HepG2 (cell line): Measurements from ENCODE around the gene KMT5C. TPM values are rescaled to one million over a fixed set of nuclear protein-coding genes. Genes with fewer than 3 reads are reported as not detected.

Experiments used
- EP300 ChIP-seq, 3 experiments: sonication (generic) in 1 of 3; formaldehyde crosslinking in 1 of 3; IDR thresholded peaks; 2 replicates each; pipeline versions ENCODE4 v1.5.1 to v1.6.1; 2011 to 2020; ENCODE audit warnings: low read depth in 2 of 3, low read length in 2 of 3, borderline replicate concordance in 1 of 3, improper control_type of control experiment in 1 of 3, mild to moderate bottlenecking in 1 of 3, missing genetic modification reagents in 1 of 3, moderate library complexity in 1 of 3
- GTF2F1 ChIP-seq: fragments of 150-350 bp; IDR thresholded peaks from 2 replicates; pipeline ENCODE4 v1.6.1; 2014; ENCODE audit warnings: low read length
- KLF6 ChIP-seq: IDR thresholded peaks from 2 replicates; pipeline ENCODE4 v1.8.0; 2016; ENCODE audit warnings: missing biosample characterization, missing genetic modification reagents
- MAZ ChIP-seq, 2 experiments: sonication (generic) in 1 of 2; formaldehyde crosslinking in 1 of 2; IDR thresholded peaks; 2 replicates each; pipeline versions ENCODE4 v1.5.0 to v1.6.1; 2012 to 2020; ENCODE audit warnings: low read depth in 2 of 2, mild to moderate bottlenecking in 2 of 2, borderline replicate concordance in 1 of 2, improper control_type of control experiment in 1 of 2, low read length in 1 of 2, missing genetic modification reagents in 1 of 2, moderate library complexity in 1 of 2
- SALL1 ChIP-seq: sonication (generic); formaldehyde crosslinking; IDR thresholded peaks from 2 replicates; pipeline ENCODE4 v1.8.0; 2022; ENCODE audit warnings: mild to moderate bottlenecking, missing genetic modification reagents
- SMAD3 ChIP-seq: sonication (generic); formaldehyde crosslinking; IDR thresholded peaks from 2 replicates; pipeline ENCODE4 v1.4.0; 2020; ENCODE audit warnings: missing genetic modification reagents
- ZBTB40 ChIP-seq, 2 experiments: fragments of 450-650 bp in 1 of 2; sonication (generic) in 1 of 2; formaldehyde crosslinking in 1 of 2; IDR thresholded peaks; 2 replicates each; pipeline versions ENCODE4 v1.6.1 to v1.8.0; 2016 to 2022; ENCODE audit warnings: antibody characterized with exemption in 1 of 2, mild to moderate bottlenecking in 1 of 2, missing genetic modification reagents in 1 of 2
- ZNF274 ChIP-seq: sonication (generic); formaldehyde crosslinking; IDR thresholded peaks from 2 replicates; pipeline ENCODE4 v1.5.1; 2020; ENCODE audit warnings: mild to moderate bottlenecking, missing genetic modification reagents
- ZNF563 ChIP-seq: sonication (generic); formaldehyde crosslinking; IDR thresholded peaks from 2 replicates; pipeline ENCODE4 v1.8.0; 2022; ENCODE audit warnings: mild to moderate bottlenecking, moderate library complexity, missing genetic modification reagents
- ZNF644 ChIP-seq: IDR thresholded peaks from 2 replicates; pipeline ENCODE4 v1.6.1; 2016; ENCODE audit warnings: low read depth
- ZNF768 ChIP-seq: sonication (generic); formaldehyde crosslinking; IDR thresholded peaks from 2 replicates; pipeline ENCODE4 v1.4.0; 2020; ENCODE audit warnings: missing genetic modification reagents
- ZNF777 ChIP-seq: sonication (generic); formaldehyde crosslinking; IDR thresholded peaks from 2 replicates; pipeline ENCODE4 v1.4.0; 2020; ENCODE audit warnings: missing genetic modification reagents
- polyA plus RNA-seq, 8 experiments: library from polyadenylated mRNA; depleted of rRNA in 3 of 8; stranded (reverse) in 7 of 8; unstranded in 1 of 8; fragments of >200 nt; fragmentation: Illumina TruSeq in 4 of 8; extraction: Trizol in 4 of 8; gene quantifications; 2 replicates each; pipeline versions ENCODE4 v1.2.1 to v1.2.3, GENCODE V29; 2011 to 2016; ENCODE audit warnings: low read depth in 4 of 8, missing spikeins in 1 of 8, mixed read lengths in 1 of 8; ENCODE audit not compliant: insufficient read depth in 1 of 8
- total RNA-seq, 5 experiments: library from RNA; depleted of rRNA; stranded (reverse); fragments of >200 nt; fragmentation: Illumina TruSeq; extraction: Trizol; gene quantifications; 2 replicates each; pipeline ENCODE4 v1.2.3, GENCODE V29; 2016; ENCODE audit warnings: low read depth in 1 of 5
- TF ChIP-seq, protein P1 (sequence below): sonication (generic); formaldehyde crosslinking; IDR thresholded peaks from 2 replicates; pipeline ENCODE4 v1.4.0; 2020; ENCODE audit warnings: missing genetic modification reagents
- TF ChIP-seq, protein P2 (sequence below): IDR thresholded peaks from 2 replicates; pipeline ENCODE4 v1.6.1; 2018; ENCODE audit warnings: missing genetic modification reagents
- TF ChIP-seq, protein P3 (sequence below): sonication (generic); formaldehyde crosslinking; IDR thresholded peaks from 2 replicates; pipeline ENCODE4 v1.5.0; 2020; ENCODE audit warnings: missing genetic modification reagents

Gene KMT5C
- total and polyA plus RNA-seq, 2 of the 13 experiments (the other 11 are each of a cell fraction or from before 2014, with no cell fraction given), result 5.5 to 9.0 TPM

DNA sequence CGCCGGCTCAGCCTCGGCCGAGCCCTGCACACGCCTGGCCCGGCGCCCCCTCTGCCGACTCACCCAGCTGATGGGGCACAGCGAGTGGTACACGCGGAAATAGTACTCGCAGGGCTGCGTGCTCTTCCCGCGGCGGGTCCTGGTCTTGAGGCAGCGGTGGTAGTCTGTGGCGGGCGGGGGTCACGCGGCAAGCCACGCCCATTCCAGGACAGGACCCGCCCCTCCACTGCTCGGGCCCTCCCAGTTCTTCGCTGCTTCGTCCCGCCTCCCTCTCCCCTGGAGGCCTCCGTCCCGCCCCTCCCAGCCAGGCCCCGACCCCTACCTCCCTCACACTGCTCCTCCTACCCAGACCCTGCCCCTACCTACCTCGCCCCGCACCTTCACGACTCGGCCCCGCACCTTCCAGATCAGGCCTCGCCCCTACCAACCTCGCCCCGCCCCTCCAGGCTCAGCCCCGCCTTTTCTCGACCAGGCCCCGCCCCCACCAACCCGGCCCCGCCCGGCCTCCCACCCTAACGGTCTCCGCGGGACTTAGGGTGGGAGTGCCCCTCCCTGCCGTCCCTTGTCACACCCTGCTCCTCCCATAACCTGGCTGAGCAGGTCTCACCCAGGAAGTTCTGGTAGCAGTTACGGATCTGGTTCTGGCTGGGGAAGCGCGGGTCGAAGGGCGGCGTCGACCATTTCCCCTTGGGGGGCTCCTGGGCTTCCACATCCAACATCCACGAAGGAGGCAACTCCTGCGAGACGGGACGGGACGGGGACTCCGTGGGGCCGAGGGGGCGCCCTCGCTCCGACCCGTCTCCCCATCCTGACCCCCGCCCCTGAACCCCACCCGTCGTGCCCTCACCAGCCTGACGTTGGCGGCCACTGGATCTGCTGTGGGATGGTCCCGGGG, 14.4 kb downstream of the KMT5C start (continued):
- TF ChIP-seq ZNF768 (CRISPR knock-in tag), result no peak
- no peak for TF ChIP-seq SALL1
- no peak for TF ChIP-seq SMAD3 (CRISPR knock-in tag)
- no peak for TF ChIP-seq MAZ (IDR thresholded peaks at IDR 0.05; ENCODE audit: borderline replicate concordance, low read depth, low read length)
- TF ChIP-seq MAZ (CRISPR knock-in tag; IDR thresholded peaks at IDR 0.05; ENCODE audit: low read depth), result 0 out of 2 replicates have a peak, but pooled peaks have one; percentile 29
- no peak for TF ChIP-seq ZNF274 (CRISPR knock-in tag)
- no peak for TF ChIP-seq GTF2F1
- TF ChIP-seq ZNF777 (CRISPR knock-in tag), result no peak
- TF ChIP-seq ZBTB40 (IDR thresholded peaks at IDR 0.05), result no peak
- TF ChIP-seq ZBTB40 (CRISPR knock-in tag; IDR thresholded peaks at IDR 0.05), result no peak
- TF ChIP-seq, protein P1, sequence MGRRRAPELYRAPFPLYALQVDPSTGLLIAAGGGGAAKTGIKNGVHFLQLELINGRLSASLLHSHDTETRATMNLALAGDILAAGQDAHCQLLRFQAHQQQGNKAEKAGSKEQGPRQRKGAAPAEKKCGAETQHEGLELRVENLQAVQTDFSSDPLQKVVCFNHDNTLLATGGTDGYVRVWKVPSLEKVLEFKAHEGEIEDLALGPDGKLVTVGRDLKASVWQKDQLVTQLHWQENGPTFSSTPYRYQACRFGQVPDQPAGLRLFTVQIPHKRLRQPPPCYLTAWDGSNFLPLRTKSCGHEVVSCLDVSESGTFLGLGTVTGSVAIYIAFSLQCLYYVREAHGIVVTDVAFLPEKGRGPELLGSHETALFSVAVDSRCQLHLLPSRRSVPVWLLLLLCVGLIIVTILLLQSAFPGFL (CRISPR knock-in tag), result no peak
- TF ChIP-seq EP300 (IDR thresholded peaks at IDR 0.05; ENCODE audit: low read depth in 2 of 2, low read length in 2 of 2), result no peak
- no peak for TF ChIP-seq EP300 (CRISPR knock-in tag; IDR thresholded peaks at IDR 0.05; ENCODE audit: borderline replicate concordance)
- TF ChIP-seq ZNF644 (CRISPR knock-in tag), result no peak
- 0 out of 2 replicates have a peak, but pooled peaks have one; percentile 33 for TF ChIP-seq KLF6 (CRISPR knock-in tag)
- TF ChIP-seq, protein P2, sequence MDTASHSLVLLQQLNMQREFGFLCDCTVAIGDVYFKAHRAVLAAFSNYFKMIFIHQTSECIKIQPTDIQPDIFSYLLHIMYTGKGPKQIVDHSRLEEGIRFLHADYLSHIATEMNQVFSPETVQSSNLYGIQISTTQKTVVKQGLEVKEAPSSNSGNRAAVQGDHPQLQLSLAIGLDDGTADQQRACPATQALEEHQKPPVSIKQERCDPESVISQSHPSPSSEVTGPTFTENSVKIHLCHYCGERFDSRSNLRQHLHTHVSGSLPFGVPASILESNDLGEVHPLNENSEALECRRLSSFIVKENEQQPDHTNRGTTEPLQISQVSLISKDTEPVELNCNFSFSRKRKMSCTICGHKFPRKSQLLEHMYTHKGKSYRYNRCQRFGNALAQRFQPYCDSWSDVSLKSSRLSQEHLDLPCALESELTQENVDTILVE (CRISPR knock-in tag), result no peak
- TF ChIP-seq, protein P3, sequence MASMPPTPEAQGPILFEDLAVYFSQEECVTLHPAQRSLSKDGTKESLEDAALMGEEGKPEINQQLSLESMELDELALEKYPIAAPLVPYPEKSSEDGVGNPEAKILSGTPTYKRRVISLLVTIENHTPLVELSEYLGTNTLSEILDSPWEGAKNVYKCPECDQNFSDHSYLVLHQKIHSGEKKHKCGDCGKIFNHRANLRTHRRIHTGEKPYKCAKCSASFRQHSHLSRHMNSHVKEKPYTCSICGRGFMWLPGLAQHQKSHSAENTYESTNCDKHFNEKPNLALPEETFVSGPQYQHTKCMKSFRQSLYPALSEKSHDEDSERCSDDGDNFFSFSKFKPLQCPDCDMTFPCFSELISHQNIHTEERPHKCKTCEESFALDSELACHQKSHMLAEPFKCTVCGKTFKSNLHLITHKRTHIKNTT (CRISPR knock-in tag), result no peak
- TF ChIP-seq ZNF563 (CRISPR knock-in tag), result no peak
